Activated T-helper 17 cell treated with anti-CD3 and anti-CD28 coated beads, Interleukin-2, amount 50 U/mL, for 72 hours (primary cell): Measurements from ENCODE around the gene SH3TC1. TPM values are rescaled to one million over a fixed set of nuclear protein-coding genes. Genes with fewer than 3 reads are reported as not detected.
A peak's percentile ranks its signal among the peaks of the same experiment; 100 is the strongest.

Source experiments
- ATAC-seq: fragments of 150-1000 bp; cut with Tn5 transposase; replicated peaks from 2 replicates; pipeline ENCODE4 v1.10.0; 2021; ENCODE audit warnings: mild to moderate bottlenecking, moderate library complexity
- H3K27ac Mint-ChIP-seq: one replicate; pipeline ENCODE4 v1.8.0; 2022; ENCODE audit warnings: mixed read lengths
- H3K27me3 Mint-ChIP-seq: one replicate; pipeline ENCODE4 v1.8.0; 2022; ENCODE audit warnings: mixed read lengths
- H3K36me3 Mint-ChIP-seq: one replicate; pipeline ENCODE4 v1.8.0; 2022; ENCODE audit warnings: low read depth, mild to moderate bottlenecking, mixed read lengths
- H3K4me1 Mint-ChIP-seq: one replicate; pipeline ENCODE4 v1.8.0; 2022; ENCODE audit warnings: mixed read lengths
- H3K4me3 Mint-ChIP-seq: one replicate; pipeline ENCODE4 v1.8.0; 2022; ENCODE audit warnings: mild to moderate bottlenecking, mixed read lengths
- H3K9me3 Mint-ChIP-seq: one replicate; pipeline ENCODE4 v1.8.0; 2022; ENCODE audit warnings: mixed read lengths
- total RNA-seq, 2 donors: library from RNA; stranded (reverse); gene quantifications; one replicate each; pipeline ENCODE4 v1.2.3, GENCODE V29; 2022

SH3TC1 gene
- total RNA-seq, 2 donors from 2014 or later = 23.1 to 37.4 TPM

- no peaks in the 10 kb centered on the region for H3K9me3 Mint-ChIP-seq
- H3K4me1 Mint-ChIP-seq = peaks cover 11% of the 10 kb centered on the region
- H3K27me3 Mint-ChIP-seq = no peaks in the 10 kb centered on the region
- ATAC-seq = no peak
- no peak overlapping the region for H3K27ac Mint-ChIP-seq
- peaks cover 42% of the 10 kb centered on the region for H3K36me3 Mint-ChIP-seq
- H3K4me3 Mint-ChIP-seq = no peak overlapping the region
These were observed 17.6 kb downstream of the SH3TC1 start for GRCh38 chr4:8216443-8217245.

- H3K4me1 Mint-ChIP-seq = peaks cover 16% of the 10 kb centered on the region
- no peaks in the 10 kb centered on the region for H3K27me3 Mint-ChIP-seq
- H3K4me3 Mint-ChIP-seq = no peak overlapping the region
- H3K9me3 Mint-ChIP-seq = no peaks in the 10 kb centered on the region
- no peak overlapping the region for H3K27ac Mint-ChIP-seq
- peaks cover 45% of the 10 kb centered on the region for H3K36me3 Mint-ChIP-seq
- ATAC-seq = no peak
These were observed 18.1 kb downstream of the SH3TC1 start for GRCh38 chr4:8217246-8217511.

GRCh38 chr4:8217871-8218270 lies 18.8 kb downstream of the SH3TC1 start:
- no peak overlapping the region for H3K27ac Mint-ChIP-seq
- no peaks in the 10 kb centered on the region for H3K9me3 Mint-ChIP-seq
- peaks cover 52% of the 10 kb centered on the region for H3K36me3 Mint-ChIP-seq
- H3K4me1 Mint-ChIP-seq = peaks cover 16% of the 10 kb centered on the region
- no peak for ATAC-seq
- no peak overlapping the region for H3K4me3 Mint-ChIP-seq
- H3K27me3 Mint-ChIP-seq = no peaks in the 10 kb centered on the region

- peaks cover 16% of the 10 kb centered on the region for H3K4me1 Mint-ChIP-seq
These were observed 19.4 kb downstream of the SH3TC1 start for GRCh38 chr4:8218371-8219031.

GRCh38 chr4:8219236-8219635 lies 20.1 kb downstream of the SH3TC1 start:
- no peak overlapping the region for H3K27ac Mint-ChIP-seq
- H3K9me3 Mint-ChIP-seq = no peaks in the 10 kb centered on the region
- no peak overlapping the region for H3K4me3 Mint-ChIP-seq
- peaks cover 16% of the 10 kb centered on the region for H3K4me1 Mint-ChIP-seq
- no peaks in the 10 kb centered on the region for H3K27me3 Mint-ChIP-seq
- ATAC-seq = no peak
- H3K36me3 Mint-ChIP-seq = peaks cover 55% of the 10 kb centered on the region

More at GRCh38 chr4:8218371-8219031, 19.4 kb downstream of the SH3TC1 start:
- Mint-ChIP-seq H3K27ac (no peak overlapping the region), H3K36me3 (peaks cover 55% of the 10 kb centered on the region), H3K9me3 (no peaks in the 10 kb centered on the region), H3K4me3 (no peak overlapping the region), H3K27me3 (no peaks in the 10 kb centered on the region)
- no peak for ATAC-seq

GRCh38 chr4:8220661-8221450 lies 21.8 kb downstream of the SH3TC1 start:
- peak overlapping the region; percentile 70 for H3K27ac Mint-ChIP-seq
- no peak for ATAC-seq
- H3K4me1 Mint-ChIP-seq = peaks cover 16% of the 10 kb centered on the region
- peaks cover 49% of the 10 kb centered on the region for H3K36me3 Mint-ChIP-seq
- H3K9me3 Mint-ChIP-seq = no peaks in the 10 kb centered on the region
- no peaks in the 10 kb centered on the region for H3K27me3 Mint-ChIP-seq
- H3K4me3 Mint-ChIP-seq = peak overlapping the region; percentile 35

- Mint-ChIP-seq H3K27ac (peak overlapping the region; percentile 70), H3K4me3 (peak overlapping the region; percentile 35), H3K36me3 (peaks cover 50% of the 10 kb centered on the region), H3K27me3 (no peaks in the 10 kb centered on the region), H3K4me1 (peaks cover 16% of the 10 kb centered on the region), H3K9me3 (no peaks in the 10 kb centered on the region)
- ATAC-seq = peak; percentile 80
These were observed 22.4 kb downstream of the SH3TC1 start for GRCh38 chr4:8221476-8221875.

GRCh38 chr4:8221985-8222384 lies 22.9 kb downstream of the SH3TC1 start:
- H3K36me3 Mint-ChIP-seq = peaks cover 54% of the 10 kb centered on the region
- H3K9me3 Mint-ChIP-seq = no peaks in the 10 kb centered on the region
- H3K27ac Mint-ChIP-seq = peak overlapping the region; percentile 70
- no peak overlapping the region for H3K4me3 Mint-ChIP-seq
- ATAC-seq = no peak
- H3K4me1 Mint-ChIP-seq = peaks cover 16% of the 10 kb centered on the region
- H3K27me3 Mint-ChIP-seq = no peaks in the 10 kb centered on the region

GRCh38 chr4:8222609-8223388 lies 23.7 kb downstream of the SH3TC1 start:
- Mint-ChIP-seq H3K9me3 (no peaks in the 10 kb centered on the region), H3K27me3 (no peaks in the 10 kb centered on the region), H3K4me3 (no peak overlapping the region), H3K4me1 (peaks cover 16% of the 10 kb centered on the region), H3K27ac (peak overlapping the region; percentile 70), H3K36me3 (peaks cover 54% of the 10 kb centered on the region)
- no peak for ATAC-seq

- no peak for ATAC-seq
- H3K27ac Mint-ChIP-seq = no peak overlapping the region
- no peak overlapping the region for H3K4me3 Mint-ChIP-seq
- H3K4me1 Mint-ChIP-seq = peaks cover 23% of the 10 kb centered on the region
- H3K36me3 Mint-ChIP-seq = peaks cover 53% of the 10 kb centered on the region
- H3K9me3 Mint-ChIP-seq = no peaks in the 10 kb centered on the region
- no peaks in the 10 kb centered on the region for H3K27me3 Mint-ChIP-seq
These were observed 25.3 kb downstream of the SH3TC1 start for GRCh38 chr4:8224267-8224974.

- peaks cover 46% of the 10 kb centered on the region for H3K36me3 Mint-ChIP-seq
- ATAC-seq = no peak
- H3K27ac Mint-ChIP-seq = no peak overlapping the region
- H3K4me3 Mint-ChIP-seq = no peak overlapping the region
- peaks cover 23% of the 10 kb centered on the region for H3K4me1 Mint-ChIP-seq
- no peaks in the 10 kb centered on the region for H3K27me3 Mint-ChIP-seq
- no peaks in the 10 kb centered on the region for H3K9me3 Mint-ChIP-seq
These were observed 26.0 kb downstream of the SH3TC1 start for GRCh38 chr4:8224975-8225625.

GRCh38 chr4:8225706-8226443 lies 26.8 kb downstream of the SH3TC1 start:
- no peaks in the 10 kb centered on the region for H3K9me3 Mint-ChIP-seq
- no peak overlapping the region for H3K27ac Mint-ChIP-seq
- H3K4me1 Mint-ChIP-seq = peaks cover 22% of the 10 kb centered on the region
- peaks cover 39% of the 10 kb centered on the region for H3K36me3 Mint-ChIP-seq
- no peak for ATAC-seq
- H3K27me3 Mint-ChIP-seq = no peaks in the 10 kb centered on the region
- H3K4me3 Mint-ChIP-seq = no peak overlapping the region
